Measurements from ENCODE around the gene DNMT3A.

The DNMT3A gene

DNA sequence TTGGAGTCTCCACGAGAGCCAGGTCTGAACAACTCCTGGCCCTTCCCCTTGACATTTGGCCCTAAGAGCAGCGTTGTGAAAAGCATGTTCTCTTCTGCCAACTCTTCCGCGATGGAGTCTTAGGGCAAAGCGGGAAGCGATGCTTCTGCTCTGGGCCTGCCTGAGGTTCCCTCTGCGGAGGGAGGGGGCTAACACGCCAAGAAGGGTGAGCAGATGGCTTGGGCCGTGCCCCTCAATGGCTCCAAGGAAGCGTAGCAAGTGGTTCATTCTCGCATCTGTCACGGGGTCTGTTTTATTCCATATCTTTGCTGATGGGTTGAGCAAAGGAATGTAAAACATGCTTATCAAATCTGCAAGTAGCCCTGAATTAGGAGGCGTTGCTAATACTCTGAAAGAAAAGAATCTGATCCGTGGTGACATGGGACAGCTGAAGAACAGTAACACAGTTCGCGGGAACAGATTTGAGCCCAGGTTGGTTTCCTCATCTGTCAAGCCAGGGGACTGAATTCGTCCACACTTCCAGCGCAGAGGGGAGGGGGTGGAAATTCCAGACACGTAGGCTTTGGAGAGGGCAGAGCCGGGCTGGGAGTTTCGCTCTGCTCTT is 38.0 kb downstream of the DNMT3A start:
- no peak for DNase-seq

DNA sequence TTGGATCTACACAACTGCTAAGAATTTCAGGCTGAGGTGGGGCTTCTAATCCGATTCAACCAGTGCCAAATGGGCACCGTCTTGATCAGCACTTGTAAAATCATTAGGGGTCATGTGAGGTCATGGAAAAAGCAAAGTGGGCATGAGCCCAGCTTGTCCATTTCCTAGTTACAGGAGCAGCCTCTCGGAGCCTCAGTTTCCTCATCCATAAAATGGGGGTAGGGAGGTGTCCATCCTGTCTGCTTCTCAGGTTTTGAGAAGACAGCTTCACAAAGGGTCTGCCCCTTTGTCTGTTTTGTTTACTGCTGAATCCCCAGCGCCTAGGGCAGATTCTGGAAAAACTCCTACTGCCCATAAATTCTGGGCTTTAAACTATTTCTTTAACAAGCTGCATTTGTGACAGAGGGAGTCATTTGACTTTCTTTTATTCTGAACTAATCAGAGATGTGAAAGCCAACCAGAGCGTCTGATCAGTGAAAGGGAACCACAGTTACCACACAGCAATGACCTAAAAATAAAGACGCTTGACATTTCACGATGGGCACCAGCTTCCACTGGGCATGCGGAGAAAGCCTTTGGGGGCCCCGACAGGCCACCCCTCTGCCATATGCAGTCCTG is 38.9 kb downstream of the DNMT3A start:
- no peak for DNase-seq

DNA sequence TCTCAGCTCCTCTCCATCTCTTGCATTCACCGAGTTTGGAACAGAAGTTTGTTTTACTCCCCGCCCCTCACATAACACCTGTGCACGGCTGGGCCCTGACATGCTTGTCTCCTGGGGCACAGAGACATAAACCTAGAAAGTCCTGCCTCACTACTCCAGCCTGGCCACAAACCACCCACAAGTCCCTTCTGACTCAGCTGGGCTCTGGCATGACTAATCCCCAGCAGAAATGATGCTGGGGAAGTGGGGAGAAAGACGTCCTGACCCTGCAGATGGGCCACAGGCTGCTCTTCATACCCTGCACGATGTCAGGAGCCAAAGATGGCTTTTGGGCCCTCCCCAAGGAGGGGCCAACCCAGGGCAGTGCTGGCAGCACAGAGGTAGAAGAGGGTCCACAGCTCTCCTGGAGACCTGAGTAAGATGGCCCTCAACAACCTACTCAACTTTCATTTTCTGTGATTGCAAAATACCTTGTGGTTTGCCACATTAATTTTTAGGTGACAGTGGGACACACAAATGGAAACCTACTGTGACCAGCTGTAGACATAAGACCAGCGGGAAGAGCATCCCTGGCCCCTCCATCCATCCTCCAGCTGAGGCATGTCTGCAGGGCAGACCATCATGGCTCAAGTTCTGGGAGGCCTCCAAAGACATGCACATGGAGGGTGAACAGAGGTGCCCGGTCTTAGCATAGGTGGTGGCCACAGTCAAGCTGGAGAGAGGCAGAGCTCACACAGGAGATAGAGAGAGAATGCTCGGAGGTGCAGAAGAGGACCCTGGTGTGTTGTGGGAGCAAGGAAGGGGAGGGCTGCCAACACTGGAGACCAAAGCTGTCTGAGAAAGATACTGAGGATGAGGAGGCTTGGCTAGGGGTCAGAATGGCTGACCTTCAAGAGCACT is 40.0 kb downstream of the DNMT3A start:
- peak; percentile 60 for DNase-seq

DNA sequence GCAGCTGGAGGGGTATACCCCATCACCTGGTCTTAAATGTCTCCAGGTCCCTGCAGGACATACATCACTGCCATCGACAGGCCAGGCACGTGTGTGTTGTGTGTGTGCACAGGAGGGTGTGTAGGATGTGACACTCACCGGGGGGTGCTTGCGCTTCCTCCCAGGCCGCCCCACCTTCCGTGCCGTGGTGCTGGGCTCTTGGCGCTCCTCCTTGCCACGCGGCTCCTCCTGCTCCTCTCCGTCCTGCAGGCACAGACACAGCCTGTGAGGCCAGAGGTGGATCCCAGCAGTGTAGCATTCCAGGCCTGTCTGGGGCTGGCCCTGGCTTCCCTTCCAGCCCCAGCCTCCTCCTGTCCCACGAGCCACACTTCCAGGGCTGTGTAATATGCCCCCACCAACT is 41.7 kb downstream of the DNMT3A start:
- no peak for DNase-seq

DNA sequence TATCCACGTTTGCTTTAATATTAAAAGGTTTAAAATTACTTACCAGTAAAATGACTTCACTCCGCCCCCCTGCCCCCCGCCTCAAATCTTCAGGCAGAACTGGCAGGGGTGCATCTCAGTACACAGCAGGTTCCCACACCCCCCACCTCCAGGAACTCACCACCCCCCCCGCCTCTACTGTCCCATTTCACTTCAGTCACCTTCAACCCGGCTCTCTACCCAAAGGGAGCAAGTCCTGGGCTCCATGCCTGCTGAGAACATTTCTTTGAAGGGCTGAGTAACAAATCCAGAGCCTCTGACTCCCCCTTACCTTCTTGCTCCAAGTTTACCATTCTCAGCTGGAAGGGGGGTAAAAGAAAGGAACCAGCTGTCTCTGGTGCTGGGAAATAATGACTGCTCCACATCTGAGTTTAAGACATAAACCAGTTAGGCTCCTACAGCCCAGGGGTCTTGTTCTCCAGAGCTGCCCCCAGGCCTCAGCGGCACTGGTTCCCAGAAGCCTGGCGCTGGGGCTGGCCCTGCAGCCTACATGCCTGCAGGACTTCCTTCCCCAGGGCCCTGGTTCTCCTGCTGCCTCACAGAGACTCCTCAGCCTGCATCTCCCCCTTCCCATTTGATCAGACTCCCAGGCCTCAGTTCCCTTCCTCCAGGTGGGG is 42.8 kb downstream of the DNMT3A start:
- no peak for DNase-seq

DNA sequence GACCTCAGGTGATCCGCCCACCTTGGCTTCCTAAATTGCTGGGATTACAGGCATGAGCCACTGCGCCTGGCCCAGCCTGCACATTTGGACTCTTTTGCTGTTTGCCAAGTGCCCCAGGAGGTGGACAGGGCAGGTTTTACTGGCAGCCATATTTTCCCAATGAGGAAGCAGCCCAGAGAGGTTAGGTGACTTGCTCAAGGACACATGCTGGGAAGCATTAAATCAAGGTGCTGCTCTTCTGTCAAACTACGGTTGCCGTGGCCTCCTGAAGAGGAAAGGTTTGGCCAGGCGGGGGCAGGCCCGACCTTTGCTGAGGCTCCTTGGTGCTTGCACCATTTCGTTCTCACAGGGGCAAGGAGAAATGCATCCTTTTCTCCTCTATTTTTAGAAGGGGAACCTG is 44.0 kb downstream of the DNMT3A start:
- no peak for DNase-seq

DNA sequence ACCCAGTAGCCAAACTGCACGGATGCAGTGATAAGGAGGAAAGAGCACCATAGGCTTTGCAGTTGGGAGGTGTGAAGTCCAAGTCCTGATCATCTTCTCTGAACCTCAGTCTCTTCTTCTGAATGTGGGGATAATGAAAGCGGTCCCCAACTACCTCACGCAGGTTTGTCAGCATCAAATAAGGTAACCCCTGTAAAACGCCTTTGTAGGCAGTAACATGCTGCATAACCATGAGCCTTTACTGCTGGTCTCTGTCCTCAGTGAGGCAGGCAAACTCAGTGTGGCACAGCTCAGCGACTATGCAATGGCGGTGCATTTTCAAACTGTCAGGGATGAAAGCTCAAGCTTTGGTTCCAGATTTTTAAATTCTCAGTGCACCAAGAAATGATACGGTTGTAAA is 46.1 kb downstream of the DNMT3A start:
- DNase-seq, result no peak

DNA sequence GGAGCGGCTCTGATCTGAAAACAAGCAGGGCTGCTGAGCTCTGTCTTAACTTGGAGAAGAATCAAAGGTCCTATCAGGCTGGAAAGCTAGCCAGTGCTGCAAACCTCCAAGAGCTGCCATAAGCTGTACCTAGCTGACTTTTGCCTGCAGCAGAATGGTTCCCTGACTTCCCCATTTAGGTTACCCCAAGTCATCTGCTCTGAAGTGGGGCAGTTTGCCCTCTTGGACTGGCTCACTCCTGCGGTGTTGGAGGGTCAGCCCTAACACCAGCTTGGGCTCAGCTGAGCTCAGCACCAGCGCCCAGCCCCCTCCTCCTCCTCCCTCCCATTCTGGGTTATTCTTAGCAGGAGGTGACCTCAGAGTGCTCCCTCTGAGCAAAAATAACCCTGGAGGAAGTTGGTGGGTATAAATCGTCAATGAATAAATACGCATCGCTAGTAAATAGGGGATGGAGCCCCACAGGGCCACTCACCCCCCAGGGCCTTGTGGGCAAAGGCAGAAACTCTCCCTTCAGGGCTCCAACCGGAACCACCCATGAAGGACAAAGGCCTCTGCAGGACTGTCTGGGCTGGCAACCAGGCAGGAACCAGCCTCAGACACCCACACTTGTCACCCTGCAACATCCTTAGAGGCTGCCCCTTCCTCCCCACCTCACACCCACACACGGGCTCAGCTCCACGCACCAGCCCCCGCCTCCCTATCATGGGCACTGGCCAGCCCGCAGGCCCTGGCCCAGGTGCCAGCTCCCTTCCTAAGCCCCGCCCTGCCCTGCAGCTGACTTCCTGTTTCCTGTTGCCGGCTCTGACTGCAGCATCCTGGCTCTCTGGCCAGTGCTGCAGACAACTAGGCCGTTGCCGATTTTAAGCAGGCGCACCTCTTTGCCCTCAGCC is 46.9 kb downstream of the DNMT3A start:
- peak; percentile 78 for DNase-seq

DNA sequence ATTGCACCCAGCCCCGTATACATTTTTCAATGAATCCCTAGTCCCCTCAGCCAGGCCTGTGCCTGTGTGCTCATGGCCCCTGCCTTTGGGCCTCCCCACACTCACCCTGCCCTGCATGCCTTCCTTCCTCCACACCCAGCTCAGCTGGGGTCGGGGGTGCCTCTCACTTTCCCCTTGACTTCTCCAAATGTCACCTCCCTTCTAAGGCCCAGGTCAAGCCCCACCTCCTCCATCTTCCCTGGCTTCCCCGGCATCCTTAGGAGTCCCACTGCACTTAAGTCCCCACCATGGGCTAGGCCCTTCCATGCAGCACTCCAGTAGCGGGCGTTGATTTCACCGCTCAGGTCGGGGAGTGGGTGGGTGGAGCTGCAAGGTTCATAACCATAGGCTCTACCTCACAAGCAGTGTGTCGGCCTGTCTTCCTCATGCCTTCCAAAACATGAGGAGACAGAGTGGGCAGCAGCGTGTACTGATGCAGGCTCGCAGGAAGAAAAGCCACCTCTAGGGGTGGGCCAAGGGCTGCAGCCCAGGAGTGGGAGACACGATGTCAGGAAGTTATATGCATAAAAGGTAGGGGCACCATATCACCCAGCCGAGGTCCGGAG is 47.7 kb downstream of the DNMT3A start:
- DNase-seq, result no peak

DNA sequence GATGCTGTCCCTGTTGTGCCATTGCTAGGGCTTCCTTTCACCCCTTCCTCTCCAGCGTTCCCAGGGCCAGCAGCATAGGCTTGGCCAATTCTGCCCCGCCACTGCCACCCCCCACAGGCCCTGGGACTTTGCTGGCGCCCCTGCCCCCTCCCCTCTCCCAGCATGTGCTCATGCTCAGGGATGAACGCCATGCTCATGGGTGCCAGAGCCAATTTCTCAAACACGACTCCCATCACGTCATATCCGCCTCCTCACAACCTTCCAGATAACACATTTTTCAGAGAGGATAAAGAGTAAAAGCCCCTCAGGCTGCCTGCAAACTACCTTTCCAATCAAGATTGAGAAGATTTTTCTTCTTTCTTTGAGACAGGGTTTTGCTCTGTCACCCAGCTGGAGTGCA is 48.6 kb downstream of the DNMT3A start:
- DNase-seq, result no peak

DNA sequence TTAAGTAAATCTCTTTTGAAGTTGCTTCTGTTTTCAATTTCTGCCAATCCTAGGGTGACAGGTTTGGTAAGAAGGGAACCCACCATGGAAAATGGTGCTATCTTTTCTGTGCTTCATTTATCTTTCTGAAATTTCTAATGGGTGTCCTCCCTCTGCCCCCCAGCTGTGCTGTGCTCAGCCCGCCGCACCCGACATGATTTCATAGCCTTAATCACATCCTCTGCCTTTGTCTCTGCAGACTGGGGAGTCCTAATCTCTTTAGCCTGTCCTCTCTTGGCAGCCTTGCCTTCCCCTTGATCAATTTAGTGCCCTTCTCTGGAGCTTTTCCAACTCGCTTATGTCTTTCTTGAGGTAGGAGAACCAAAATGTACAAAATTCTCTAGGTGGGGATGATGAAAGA is 49.3 kb downstream of the DNMT3A start:
- DNase-seq, result no peak

DNA sequence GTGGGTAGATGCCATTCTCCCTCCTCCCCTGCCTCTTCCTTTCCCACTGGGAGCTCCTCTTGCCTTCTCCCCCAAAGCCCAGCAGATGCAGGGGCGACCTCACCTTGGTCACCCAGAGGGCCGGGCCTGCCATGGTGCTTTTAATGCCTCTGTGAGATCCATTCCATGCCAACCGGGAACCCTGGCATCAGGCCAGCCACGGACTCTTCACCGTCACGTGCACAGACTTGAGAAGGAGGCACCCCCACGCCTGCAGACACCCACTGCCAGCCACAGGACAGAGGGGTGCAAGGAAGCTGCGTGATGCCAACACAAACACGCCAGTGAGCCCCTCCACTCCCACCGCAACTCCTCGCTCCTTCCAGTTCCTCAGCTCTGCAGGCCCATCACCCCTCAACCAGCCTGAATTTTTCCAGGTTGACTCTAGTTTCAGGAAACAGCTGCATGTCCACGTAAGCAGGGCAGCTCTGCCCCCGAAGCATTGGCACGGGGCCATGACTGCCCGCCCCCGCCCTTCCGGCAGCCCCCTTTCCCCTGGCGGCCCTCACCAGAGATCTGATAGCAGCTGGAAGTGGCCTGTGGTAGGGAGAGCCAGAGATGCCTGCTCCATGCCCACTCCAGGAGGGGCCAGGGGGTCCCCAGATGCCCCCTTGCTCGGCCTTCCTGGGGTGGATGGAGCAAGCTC is 50.8 kb downstream of the DNMT3A start:
- DNase-seq, result no peak

DNA sequence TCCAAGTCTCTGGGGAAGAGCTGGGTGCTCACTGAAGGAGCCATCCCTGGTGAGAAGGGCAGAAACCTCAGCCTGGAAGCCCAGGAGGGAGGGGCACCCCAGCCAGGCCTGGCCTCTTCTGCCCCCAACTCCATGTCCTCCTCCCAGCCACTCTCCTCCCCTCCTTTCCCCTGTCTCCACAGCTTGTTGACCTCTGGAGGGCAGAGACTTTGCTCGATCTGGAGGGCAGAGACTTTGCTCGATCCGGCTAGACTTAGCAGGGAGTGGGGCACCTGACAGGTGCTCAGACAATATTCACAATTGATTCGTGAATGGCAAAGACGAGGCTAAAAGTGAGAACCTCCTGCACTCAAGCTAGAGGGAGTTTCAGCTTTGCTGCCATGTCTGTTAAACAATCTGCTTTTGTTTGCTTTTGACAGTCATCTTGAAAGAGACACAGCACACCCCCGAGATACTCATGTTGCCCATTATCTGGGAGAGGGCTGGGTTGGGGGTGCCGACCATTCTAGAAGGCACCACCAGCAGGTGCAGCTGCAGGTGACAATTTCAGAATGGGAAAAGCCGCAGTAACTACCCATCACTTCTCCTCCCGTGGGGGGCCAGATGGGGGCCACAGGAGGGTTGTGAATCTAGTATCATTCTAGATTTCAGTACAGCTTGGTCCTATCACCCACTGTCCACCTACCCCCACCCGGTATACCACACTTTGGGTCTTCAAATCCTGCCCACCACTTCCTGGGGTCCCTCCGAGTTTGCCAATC is 54.8 kb downstream of the DNMT3A start:
- no peak for DNase-seq

DNA sequence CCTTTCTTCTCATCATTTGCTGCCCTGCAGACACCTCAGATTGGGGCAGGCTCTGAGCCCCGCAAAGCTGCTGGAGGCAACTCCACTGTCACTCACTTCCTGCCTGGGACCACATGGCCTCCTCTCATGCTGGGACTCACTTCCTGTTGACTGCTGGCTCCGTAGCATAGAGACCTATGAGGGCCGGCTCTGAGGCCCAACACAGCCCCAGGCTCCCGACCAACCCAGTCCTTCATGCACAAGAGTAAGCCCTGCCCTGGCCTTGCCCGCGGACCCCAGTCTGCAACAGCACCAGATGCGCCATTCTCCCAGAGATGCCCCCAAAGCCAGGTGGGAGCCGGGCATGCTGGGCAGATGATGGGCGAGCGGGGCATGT is 55.7 kb downstream of the DNMT3A start:
- DNase-seq, result peak; percentile 71

DNA sequence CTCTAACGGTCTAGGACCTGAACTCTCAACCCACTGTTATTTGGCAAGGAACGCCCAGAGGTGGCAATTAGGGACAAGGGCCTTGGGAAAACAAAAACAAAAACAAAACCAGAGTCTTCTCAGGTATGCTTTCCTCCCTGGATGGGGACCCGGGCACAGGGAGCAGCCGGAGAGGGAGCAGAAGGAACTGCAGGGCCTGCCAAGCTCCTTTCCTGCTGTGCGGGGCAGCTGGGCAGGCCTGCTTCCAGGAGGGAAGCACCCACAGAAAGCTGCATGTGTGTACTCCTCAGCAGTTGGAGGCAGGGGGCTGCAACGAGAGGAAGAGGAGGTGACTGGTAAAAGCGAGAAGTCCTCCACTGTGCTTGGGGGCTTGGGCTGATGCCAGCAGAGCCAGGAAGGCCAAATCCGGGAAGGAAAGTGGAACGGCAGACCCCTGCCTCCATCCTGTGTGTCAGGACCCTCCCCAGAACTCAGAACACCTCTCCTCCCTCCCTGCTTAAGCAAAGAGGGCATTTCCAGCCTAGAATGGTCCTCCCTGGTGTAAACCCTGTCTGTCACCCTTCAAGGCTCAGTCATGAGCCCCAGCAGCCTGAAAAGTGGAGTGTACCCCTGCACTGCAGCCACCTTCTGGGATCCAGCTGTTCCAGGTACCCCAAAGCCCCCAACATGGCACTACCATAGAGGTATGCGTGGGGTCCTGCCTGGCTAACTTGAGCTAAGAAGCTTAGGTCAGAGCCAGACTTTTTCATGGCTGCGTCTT is 56.3 kb downstream of the DNMT3A start:
- DNase-seq, result no peak

DNA sequence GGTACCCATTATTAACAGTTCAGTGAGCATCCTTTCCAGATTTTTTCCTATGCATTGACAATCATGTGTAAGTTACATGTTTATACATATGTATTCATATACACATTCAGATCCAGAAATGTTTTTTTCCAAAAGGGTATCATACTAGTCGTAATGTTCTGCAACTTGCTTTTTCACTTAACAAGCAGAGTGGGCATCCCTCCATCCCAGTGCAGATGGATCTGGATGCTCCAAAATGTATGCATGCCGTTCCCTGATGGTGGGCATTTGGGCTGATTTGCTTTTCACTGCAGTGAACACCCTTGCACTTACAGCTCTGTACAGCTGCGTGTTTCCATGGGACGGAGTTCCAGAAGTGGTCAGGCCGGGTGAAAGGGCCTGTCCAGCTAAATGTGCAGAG is 57.0 kb downstream of the DNMT3A start:
- DNase-seq, result no peak

DNA sequence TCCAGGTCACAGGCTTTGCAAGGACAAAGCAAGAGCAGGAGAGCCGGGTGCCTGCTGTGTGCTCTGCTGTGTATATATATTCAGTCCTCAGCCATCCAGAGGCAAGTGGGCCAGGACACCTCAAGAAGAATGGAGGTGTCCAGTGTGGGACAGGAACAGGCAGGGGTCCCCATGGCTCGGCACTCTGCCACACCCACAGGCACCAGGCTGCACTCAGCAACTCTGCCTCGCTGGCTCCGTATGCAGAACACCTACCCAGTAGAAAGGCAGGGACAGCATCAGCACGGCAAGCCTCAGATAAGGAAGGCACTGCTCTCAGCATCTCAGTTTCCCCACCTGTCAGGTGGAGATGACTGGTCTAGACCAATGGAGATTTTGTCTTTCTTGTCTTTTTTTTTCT is 57.8 kb downstream of the DNMT3A start:
- DNase-seq, result no peak

DNA sequence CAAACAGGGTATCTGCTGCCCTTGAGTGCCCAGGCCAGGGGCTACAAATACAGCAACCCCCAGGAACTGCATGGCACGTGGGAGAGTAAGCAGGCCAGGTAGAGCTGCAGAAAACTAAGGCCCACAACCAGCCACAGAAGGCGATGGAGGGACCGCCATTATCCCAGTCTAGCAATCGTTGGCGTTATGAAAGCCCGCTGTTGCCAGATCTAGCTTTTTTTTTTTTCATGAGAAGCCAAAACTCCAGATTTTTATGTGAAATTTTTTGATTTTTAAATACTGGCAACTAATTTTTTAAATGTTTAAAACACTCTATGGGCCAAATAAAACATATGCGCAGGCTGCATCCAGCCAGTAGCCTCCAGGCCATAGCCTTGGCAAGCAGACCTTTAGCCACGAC is 59.8 kb downstream of the DNMT3A start:
- DNase-seq, result no peak

DNA sequence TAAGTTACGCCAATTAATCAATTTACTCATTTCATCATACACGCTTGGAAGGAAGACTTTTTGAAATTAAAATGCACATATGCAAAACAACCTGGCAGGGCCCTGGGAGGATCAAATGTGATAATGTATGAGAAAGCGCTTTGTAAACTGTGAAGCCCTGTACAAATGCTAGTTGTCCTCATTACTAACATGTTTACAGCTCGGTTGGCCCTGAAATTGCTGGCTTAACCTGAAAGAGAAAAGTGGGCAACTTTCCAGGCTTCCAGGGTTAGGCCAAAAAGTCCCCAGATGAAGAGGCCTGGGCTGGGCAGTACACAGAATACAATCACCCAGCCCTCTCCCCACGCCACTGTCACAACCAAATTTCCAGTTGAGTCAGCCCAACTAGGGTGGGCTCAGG is 60.2 kb downstream of the DNMT3A start:
- no peak for DNase-seq
